ENCODE results near the gene RGS3.
"Not testable (repeated sequence)": the region's sequence is repeated elsewhere in the genome, so short reads cannot be mapped to it uniquely, and the experiment has no call there.

RGS3 gene

GRCh38 chr9:113639411-113639970, 176.0 kb downstream of the RGS3 start:
- not testable (repeated sequence) for DNase-seq

GRCh38 chr9:113640418-113640817, 176.9 kb downstream of the RGS3 start:
- no peak for DNase-seq

- no peak for DNase-seq
These were observed 177.8 kb downstream of the RGS3 start for GRCh38 chr9:113641100-113641885.

- DNase-seq, result no peak
These were observed 180.8 kb downstream of the RGS3 start for GRCh38 chr9:113644321-113644720.

DNA sequence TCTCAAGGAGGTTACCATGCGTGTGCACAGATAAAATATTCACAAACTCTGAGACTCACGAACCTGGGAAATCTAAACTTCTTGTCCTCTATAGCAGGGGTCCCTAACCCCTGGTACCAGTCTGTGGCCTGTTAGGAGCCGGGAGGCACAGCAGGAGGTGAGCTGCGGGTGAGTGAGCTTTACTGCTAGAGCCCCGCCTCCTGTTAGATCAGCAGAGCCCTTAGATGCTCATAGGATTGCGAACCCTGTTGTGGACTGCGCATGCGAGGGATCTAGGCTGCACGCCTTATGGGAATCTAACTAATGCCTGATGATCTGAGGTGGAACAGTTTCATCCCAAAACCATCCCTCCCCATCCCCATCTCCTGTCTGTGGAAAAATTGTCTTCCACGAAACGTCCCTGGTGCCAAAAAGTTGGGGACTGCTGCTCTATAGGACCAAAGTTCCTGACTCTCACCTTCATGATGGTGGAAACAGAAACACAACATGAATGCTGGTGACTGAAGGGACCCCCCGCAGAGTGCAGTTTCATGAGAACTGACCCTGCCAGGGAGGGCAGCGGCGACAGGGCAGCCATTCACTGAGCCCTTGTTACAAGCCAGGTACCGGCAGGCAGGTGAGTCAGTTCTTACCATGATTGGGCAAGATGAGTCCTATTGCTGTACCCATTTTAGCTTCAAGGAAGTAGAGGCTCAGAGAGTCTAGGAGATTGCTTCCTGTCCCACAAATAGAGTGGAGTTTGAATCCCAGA, 181.9 kb downstream of the RGS3 start:
- no peak for DNase-seq

DNA sequence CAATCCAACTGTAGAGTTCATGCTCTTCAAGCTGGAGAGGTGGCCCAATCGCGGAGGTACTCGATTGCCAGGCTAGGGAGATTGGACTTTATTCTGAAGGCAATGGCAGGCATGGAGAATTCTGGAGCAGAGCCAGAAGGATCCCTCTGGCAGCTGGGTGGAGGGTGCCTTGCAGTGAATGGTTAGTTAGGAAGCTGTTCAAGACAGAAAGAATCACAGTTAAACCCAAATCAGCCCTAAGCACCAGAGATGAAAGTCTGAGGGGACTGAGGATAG, 182.4 kb downstream of the RGS3 start:
- no peak for DNase-seq

GRCh38 chr9:113646491-113646890, 183.0 kb downstream of the RGS3 start:
- no peak for DNase-seq
